ENCODE measurements around the gene FLACC1.

The FLACC1 gene

GRCh38 chr2:201275069-201275468 is 82.1 kb downstream of the FLACC1 start:
- DNase-seq: no peak

GRCh38 chr2:201273330-201273983 is 83.7 kb downstream of the FLACC1 start:
- DNase-seq: no peak

- DNase-seq: no peak
Measured at GRCh38 chr2:201271917-201272316, 85.2 kb downstream of the FLACC1 start.

GRCh38 chr2:201270293-201271001 is 86.7 kb downstream of the FLACC1 start:
- DNase-seq: no peak

- no peak for DNase-seq
Measured at GRCh38 chr2:201269764-201270163, 87.4 kb downstream of the FLACC1 start.

- DNase-seq: no peak
Measured at GRCh38 chr2:201267278-201268030, 89.7 kb downstream of the FLACC1 start.

GRCh38 chr2:201266629-201267028 is 90.5 kb downstream of the FLACC1 start:
- DNase-seq: no peak

- DNase-seq: no peak
Measured at GRCh38 chr2:201264472-201265173, 92.5 kb downstream of the FLACC1 start.

- no peak for DNase-seq
Measured at GRCh38 chr2:201263779-201264178, 93.4 kb downstream of the FLACC1 start.

GRCh38 chr2:201262718-201263117 is 94.4 kb downstream of the FLACC1 start:
- DNase-seq: no peak

GRCh38 chr2:201261906-201262305 is 95.2 kb downstream of the FLACC1 start:
- no peak for DNase-seq

- DNase-seq: peak; percentile 43
Measured at GRCh38 chr2:201261471-201261870, 95.7 kb downstream of the FLACC1 start.

- peak; percentile 45 for DNase-seq
Measured at GRCh38 chr2:201260302-201260800, 96.8 kb downstream of the FLACC1 start, which contains the start of gene CASP8. Gene CASP8 (plus strand): TSS chr2:201260536. CDS start chr2:201266487, 5,951 bp downstream.

- no peak for DNase-seq
Measured at GRCh38 chr2:201258666-201259615, 98.2 kb downstream of the FLACC1 start.

- DNase-seq: peak; percentile 81
Measured at GRCh38 chr2:201257956-201258665, 99.0 kb downstream of the FLACC1 start.

GRCh38 chr2:201257381-201257955 is 99.7 kb downstream of the FLACC1 start:
- DNase-seq: peak; percentile 29

GRCh38 chr2:201256082-201256481 is 101.1 kb downstream of the FLACC1 start:
- no peak for DNase-seq

GRCh38 chr2:201255408-201256033 is 101.6 kb downstream of the FLACC1 start:
- DNase-seq: no peak

GRCh38 chr2:201254081-201254730 is 102.9 kb downstream of the FLACC1 start:
- no peak for DNase-seq

- no peak for DNase-seq
Measured at GRCh38 chr2:201250741-201251140, 106.4 kb downstream of the FLACC1 start.
